Lung (tissue), 16 donors: ENCODE data around the gene ALDH1L2. TPM values are rescaled to one million over a fixed set of nuclear protein-coding genes. Genes with fewer than 3 reads are reported as not detected.

Source experiments
- ATAC-seq: fragments of 200-7000 bp; cut with Tn5 transposase; one replicate; pipeline ENCODE4 v1.9.1; 2020; ENCODE audit warnings: moderate number of reproducible peaks; ENCODE audit not compliant: insufficient read depth, low FRiP score
- DNase-seq, 3 donors: peaks; one replicate each; pipeline ENCODE4 v3.0.0-alpha.2; 2013 to 2017
- H3K27ac ChIP-seq, 2 donors: one replicate each; pipeline ENCODE4 v1.5.1; 2013; ENCODE audit warnings: mild to moderate bottlenecking in 2 of 2, moderate library complexity in 2 of 2, control low read depth in 1 of 2, inconsistent platforms in 1 of 2, low read depth in 1 of 2, low read length in 1 of 2
- H3K27me3 ChIP-seq, 3 donors: one replicate each; pipeline ENCODE4 v1.5.1; 2013; ENCODE audit warnings: low read length in 2 of 3; ENCODE audit not compliant: control insufficient read depth in 3 of 3, insufficient read depth in 3 of 3
- H3K36me3 ChIP-seq, 4 donors: one replicate each; pipeline ENCODE4 v1.5.1; 2013; ENCODE audit warnings: low read length in 4 of 4, mild to moderate bottlenecking in 1 of 4, moderate library complexity in 1 of 4; ENCODE audit not compliant: control insufficient read depth in 4 of 4, insufficient read depth in 4 of 4
- H3K4me1 ChIP-seq, 5 donors: one replicate each; pipeline ENCODE4 v1.5.1; 2013; ENCODE audit warnings: low read length in 5 of 5, mild to moderate bottlenecking in 2 of 5, moderate library complexity in 1 of 5; ENCODE audit not compliant: control insufficient read depth in 5 of 5, insufficient read depth in 5 of 5
- H3K4me3 ChIP-seq: one replicate; pipeline ENCODE4 v1.5.1; 2013; ENCODE audit warnings: mild to moderate bottlenecking, control low read depth, moderate library complexity
- H3K9ac ChIP-seq, 2 donors: one replicate each; pipeline ENCODE4 v1.5.1; 2013; ENCODE audit warnings: low read length in 2 of 2, control low read depth in 1 of 2; ENCODE audit not compliant: insufficient read depth in 1 of 2
- H3K9me3 ChIP-seq, 4 donors: one replicate each; pipeline ENCODE4 v1.5.1; 2013; ENCODE audit warnings: low read length in 3 of 4, mild to moderate bottlenecking in 1 of 4, moderate library complexity in 1 of 4; ENCODE audit not compliant: control insufficient read depth in 4 of 4, insufficient read depth in 3 of 4
- CTCF ChIP-seq: IDR thresholded peaks from 2 replicates; pipeline ENCODE4 v1.5.1; 2012; ENCODE audit warnings: mild to moderate bottlenecking; ENCODE audit errors: control extremely low read depth, extremely low read depth
- WGBS, 2 donors: extraction: QIAGEN DNeasy Blood & Tissue Kit; methylation state at CpG; one replicate each; pipeline ENCODE4 v1.1.7; 2013; 5-methylcytosine and 5-hydroxymethylcytosine counted together
- long read RNA-seq, 5 donors: transcript quantifications; one replicate each; lab custom pipeline, GENCODE V29; 2026
- polyA plus RNA-seq, 2 donors: library from polyadenylated mRNA; stranded (reverse); fragments of 200-250 nt; gene quantifications; one replicate each; pipeline ENCODE4 v1.2.1, GENCODE V29; 2013
- total RNA-seq, 2 donors: library from RNA; depleted of rRNA in 1 of 2; stranded (reverse); fragments of >200 nt in 1 of 2; gene quantifications; one replicate each; pipeline ENCODE4 v1.2.1, GENCODE V29; 2014 to 2021
- donor health status: control.
- donor health status: control.
- donor health status: Bipolar disorder and iron deficiency.
- donor health status: healthy.
- donor health status: DM: yes; HTN: yes; CAD: no.

Gene ALDH1L2
- total RNA-seq (10 to 100 TPM in 1 of 2 donors, 1 to 10 TPM in 1; 6.8 to 28.4 TPM), polyA plus RNA-seq (1 to 10 TPM; 1.1 to 3.0 TPM)
- long read RNA-seq, donor 1, result 0 reads
- long read RNA-seq, donor 2, result 0 reads
- long read RNA-seq, donor 3, result 0 reads
- long read RNA-seq, donor 4, result 0 reads
- long read RNA-seq, donor 5, full-length matches to known transcripts, result 3 of 3 reads
- long read RNA-seq, donor 5, partial matches to known transcripts, result 0 of 3 reads
- long read RNA-seq, donor 5, other reads (novel, unspliced or antisense), result 0 of 3 reads

GRCh38 chr12:105084251-105085250 is at the start of gene ALDH1L2:
Gene ALDH1L2, minus strand, starts transcription at chr12:105084458. Its CDS starts 22 bp downstream, at chr12:105084436.
- no peaks in the 10 kb centered on the region for H3K36me3 ChIP-seq
- DNase-seq (peak; percentile 64 to 82 (median 74)), ATAC-seq (peak; percentile 97)
- TF ChIP-seq CTCF, result no peak
- peak within 1 kb of the TSS in 1 of 2 donors; percentile 17 for H3K9ac ChIP-seq
- WGBS, 2 donors, result 26 to 31% methylated on average over 58 to 75 of the region's 75 CpGs
- peaks cover 0 to 7% (median 0%) of the 10 kb centered on the region in 5 donors for H3K4me1 ChIP-seq
- H3K27ac ChIP-seq, result no peak within 1 kb of the TSS
- peaks cover 0 to 3% (median 0%) of the 10 kb centered on the region in 3 donors for H3K27me3 ChIP-seq
- H3K9me3 ChIP-seq, result no peaks in the 10 kb centered on the region
- peak within 1 kb of the TSS; percentile 49 for H3K4me3 ChIP-seq

GRCh38 chr12:105120551-105120950 is 36.3 kb upstream of the ALDH1L2 start:
- no peak overlapping the region for H3K9ac ChIP-seq
- H3K4me1 ChIP-seq, result no peaks in the 10 kb centered on the region
- H3K27me3 ChIP-seq, result no peaks in the 10 kb centered on the region
- H3K9me3 ChIP-seq, result no peaks in the 10 kb centered on the region
- ATAC-seq (no peak), DNase-seq (no peak)
- no peak for TF ChIP-seq CTCF
- 83 to 94% methylated on average over 2 of the region's 2 CpGs for WGBS, 2 donors
- no peak overlapping the region for H3K27ac ChIP-seq
- no peak overlapping the region for H3K4me3 ChIP-seq
- H3K36me3 ChIP-seq, result peaks cover 19 to 71% (median 35%) of the 10 kb centered on the region in 4 donors

GRCh38 chr12:105116969-105117368 is 32.7 kb upstream of the ALDH1L2 start:
- WGBS, 2 donors, result 86 to 88% methylated on average over 1 of the region's 1 CpG
- no peak overlapping the region for H3K27ac ChIP-seq
- H3K36me3 ChIP-seq, result peaks cover 7 to 65% (median 29%) of the 10 kb centered on the region in 4 donors

More at GRCh38 chr12:105116969-105117368, 32.7 kb upstream of the ALDH1L2 start:
- Histone ChIP-seq H3K9ac (no peak overlapping the region), H3K4me3 (no peak overlapping the region), H3K9me3 (no peaks in the 10 kb centered on the region), H3K4me1 (no peaks in the 10 kb centered on the region), H3K27me3 (no peaks in the 10 kb centered on the region)
- DNase-seq (no peak), ATAC-seq (no peak)
- no peak for TF ChIP-seq CTCF
